Measurements from ENCODE around the gene ATP2B2. TPM values are rescaled to one million over a fixed set of nuclear protein-coding genes. Genes with fewer than 3 reads are reported as not detected.

Gene ATP2B2
- total and polyA plus RNA-seq, 2 donors from 2014 or later, result 0.19 to 0.22 TPM

DNA sequence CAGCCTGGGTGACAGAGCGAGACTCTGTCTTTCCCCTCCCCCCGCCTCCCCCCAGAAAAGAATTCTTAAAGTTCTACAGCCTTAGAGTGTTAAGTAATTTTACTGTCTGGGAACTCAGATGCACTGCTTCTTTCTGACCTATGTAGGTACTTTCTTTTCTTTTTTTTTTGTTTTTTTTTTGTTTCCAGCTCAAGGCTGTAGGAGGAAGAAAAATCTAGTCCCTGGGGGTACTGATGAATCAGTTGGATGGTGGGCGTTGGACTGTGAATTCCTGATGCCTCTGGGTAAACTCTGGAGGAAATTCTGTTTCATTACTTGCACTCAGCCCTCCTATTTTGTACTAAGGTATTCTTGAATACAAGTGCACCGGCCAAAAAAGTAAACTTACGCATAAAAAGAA, 223.4 kb downstream of the ATP2B2 start:
- Histone ChIP-seq H3K27ac (ENCODE audit: low read depth in 2 of 2, low read length in 2 of 2) (no peak overlapping the region), H3K27me3 (ENCODE audit: control insufficient read depth, insufficient read depth, low read length) (no peaks in the 10 kb centered on the region), H3K4me1 (ENCODE audit: control insufficient read depth in 2 of 3, insufficient read depth in 2 of 3, low read depth in 1 of 3, low read length in 3 of 3) (peaks cover 0 to 15% (median 0%) of the 10 kb centered on the region in 3 donors), H3K36me3 (ENCODE audit: control insufficient read depth in 2 of 3, insufficient read depth in 3 of 3, low read length in 3 of 3) (peaks cover 6 to 36% (median 27%) of the 10 kb centered on the region in 3 donors), H3K4me3 (ENCODE audit: low read length in 3 of 3) (no peak overlapping the region), H3K9ac (ENCODE audit: low read length in 3 of 3) (no peak overlapping the region), H3K9me3 (ENCODE audit: control insufficient read depth in 2 of 3, insufficient read depth in 1 of 3, low read length in 3 of 3) (no peaks in the 10 kb centered on the region)
- FAIRE-seq, result no peak
- DNase-seq, result no peak
- TF ChIP-seq CTCF (IDR thresholded peaks at IDR 0.05; ENCODE audit: borderline replicate concordance, extremely low read depth, insufficient read depth), result no peak
- intact Hi-C loops (cut with DNase I), result no loop called here

DNA sequence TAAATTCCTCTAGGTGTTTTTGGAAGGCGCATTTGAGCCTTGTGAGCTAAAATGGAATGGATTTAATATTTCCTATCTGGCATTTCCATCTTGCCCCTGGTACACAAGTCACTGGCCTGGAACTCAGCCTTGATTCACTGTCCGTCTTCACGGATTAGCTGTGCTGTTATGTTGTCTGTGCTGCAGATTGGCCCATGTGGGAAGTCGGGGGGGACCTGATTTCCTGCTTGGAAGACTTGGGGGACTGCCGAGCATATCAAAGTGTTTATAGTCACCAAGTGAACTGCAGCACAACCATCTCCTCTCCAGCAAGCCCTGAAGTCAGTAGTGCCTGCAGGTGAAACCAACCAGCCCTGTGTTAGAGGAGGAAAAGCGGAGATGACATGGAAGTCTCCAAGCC, 224.8 kb downstream of the ATP2B2 start:
- no peak for FAIRE-seq
- DNase-seq, result no peak

DNA sequence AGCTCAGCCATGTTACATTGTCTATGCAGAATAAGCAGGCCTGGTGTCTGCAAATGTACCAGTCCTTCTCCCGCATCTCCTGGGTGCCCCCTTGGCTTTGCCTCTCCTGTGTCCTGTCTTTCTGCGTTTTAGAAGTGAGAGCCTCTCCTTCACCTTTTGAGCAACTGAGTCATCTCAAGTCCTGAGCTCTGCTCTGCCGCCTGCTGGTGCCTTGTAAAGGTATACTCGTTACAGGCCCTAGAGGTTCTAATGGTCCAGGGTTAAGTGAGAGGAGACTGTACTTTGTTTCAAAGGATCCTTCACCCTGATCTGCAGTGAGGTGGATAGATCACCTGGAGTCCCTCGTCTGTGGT, 225.2 kb downstream of the ATP2B2 start:
- DNase-seq (no peak), FAIRE-seq (no peak)
- intact Hi-C loops (cut with DNase I), result no loop called here
- H3K27ac ChIP-seq (ENCODE audit: low read depth in 2 of 2, low read length in 2 of 2), result no peak overlapping the region
- H3K36me3 ChIP-seq (ENCODE audit: control insufficient read depth in 2 of 3, insufficient read depth in 3 of 3, low read length in 3 of 3), result peaks cover 6 to 38% (median 27%) of the 10 kb centered on the region in 3 donors
- no peak for TF ChIP-seq CTCF (IDR thresholded peaks at IDR 0.05; ENCODE audit: borderline replicate concordance, extremely low read depth, insufficient read depth)
- H3K9ac ChIP-seq (ENCODE audit: low read length in 3 of 3), result no peak overlapping the region
- no peaks in the 10 kb centered on the region for H3K9me3 ChIP-seq (ENCODE audit: control insufficient read depth in 2 of 3, insufficient read depth in 1 of 3, low read length in 3 of 3)
- peaks cover 0 to 9% (median 0%) of the 10 kb centered on the region in 3 donors for H3K4me1 ChIP-seq (ENCODE audit: control insufficient read depth in 2 of 3, insufficient read depth in 2 of 3, low read depth in 1 of 3, low read length in 3 of 3)
- no peaks in the 10 kb centered on the region for H3K27me3 ChIP-seq (ENCODE audit: control insufficient read depth, insufficient read depth, low read length)
- no peak overlapping the region for H3K4me3 ChIP-seq (ENCODE audit: low read length in 3 of 3)

More for the DNA sequence above, 224.8 kb downstream of the ATP2B2 start:
- no peak for TF ChIP-seq CTCF (IDR thresholded peaks at IDR 0.05; ENCODE audit: borderline replicate concordance, extremely low read depth, insufficient read depth)
- intact Hi-C loops (cut with DNase I), result no loop called here
- H3K9ac ChIP-seq (ENCODE audit: low read length in 3 of 3), result no peak overlapping the region
- peaks cover 6 to 38% (median 27%) of the 10 kb centered on the region in 3 donors for H3K36me3 ChIP-seq (ENCODE audit: control insufficient read depth in 2 of 3, insufficient read depth in 3 of 3, low read length in 3 of 3)
- no peak overlapping the region for H3K27ac ChIP-seq (ENCODE audit: low read depth in 2 of 2, low read length in 2 of 2)
- no peaks in the 10 kb centered on the region for H3K9me3 ChIP-seq (ENCODE audit: control insufficient read depth in 2 of 3, insufficient read depth in 1 of 3, low read length in 3 of 3)
- no peaks in the 10 kb centered on the region for H3K27me3 ChIP-seq (ENCODE audit: control insufficient read depth, insufficient read depth, low read length)
- H3K4me1 ChIP-seq (ENCODE audit: control insufficient read depth in 2 of 3, insufficient read depth in 2 of 3, low read depth in 1 of 3, low read length in 3 of 3), result peaks cover 0 to 9% (median 0%) of the 10 kb centered on the region in 3 donors
- no peak overlapping the region for H3K4me3 ChIP-seq (ENCODE audit: low read length in 3 of 3)

Data from kidney (tissue), 14 donors.